Tibial artery (tissue), 4 donors: ENCODE data around the gene SV2B.
A peak's percentile ranks its signal among the peaks of the same experiment; 100 is the strongest.

Source experiments
- DNase-seq, 2 donors: peaks; one replicate each; pipeline ENCODE4 v3.0.0-alpha.2; 2019
- H3K27ac ChIP-seq, 2 donors: fragments of 200-600 bp; sonication (generic) in 1 of 2; 1 replicate in 1 of 2; 2 replicates in 1 of 2; pipeline ENCODE4 v1.5.1; 2018 to 2019; ENCODE audit warnings: mild to moderate bottlenecking in 1 of 2
- H3K27me3 ChIP-seq, 2 donors: fragments of 200-600 bp; sonication (generic) in 1 of 2; one replicate each; pipeline versions ENCODE4 v1.5.1 to v1.6.0; 2016 to 2019
- H3K36me3 ChIP-seq, 3 donors: fragments of 200-600 bp; sonication (generic) in 2 of 3; one replicate each; pipeline ENCODE4 v1.5.1; 2016 to 2019; ENCODE audit warnings: mild to moderate bottlenecking in 2 of 3
- H3K4me1 ChIP-seq, 4 donors: fragments of 200-600 bp; sonication (generic) in 2 of 4; 1 replicate in 3 of 4; 2 replicates in 1 of 4; pipeline ENCODE4 v1.5.1; 2016 to 2019
- H3K4me3 ChIP-seq, 2 donors: fragments of 200-600 bp; sonication (generic) in 1 of 2; 1 replicate in 1 of 2; 2 replicates in 1 of 2; pipeline ENCODE4 v1.5.1; 2018 to 2019; ENCODE audit warnings: mild to moderate bottlenecking in 2 of 2
- H3K9me3 ChIP-seq, 3 donors: fragments of 200-600 bp; sonication (generic) in 1 of 3; one replicate each; pipeline ENCODE4 v1.5.1; 2016 to 2019
- CTCF ChIP-seq, 2 experiments: fragments of 200-600 bp in 1 of 2; fragments of 450-650 bp in 1 of 2; IDR thresholded peaks; one replicate each; pipeline ENCODE4 v1.5.1; 2017 to 2019; ENCODE audit warnings: antibody characterized with exemption in 2 of 2, mild to moderate bottlenecking in 1 of 2, moderate library complexity in 1 of 2
- intact Hi-C: fragments of 100-400 bp; cut with DNase I; formaldehyde crosslinking; loops from one replicate; pipeline ENCODE4 v1.15.0; 2023; ENCODE audit warnings: low total_unique reads

SV2B gene

GRCh38 chr15:91294795-91295194, 194.7 kb downstream of the SV2B start:
- intact Hi-C loops: no loop called here
- no peak for DNase-seq
- Histone ChIP-seq H3K4me3 (no peak overlapping the region), H3K4me1 (no peaks in the 10 kb centered on the region), H3K36me3 (no peaks in the 10 kb centered on the region), H3K9me3 (no peaks in the 10 kb centered on the region), H3K27me3 (peaks cover 0 to 11% of the 10 kb centered on the region in 2 donors), H3K27ac (no peak overlapping the region)
- no peak for TF ChIP-seq CTCF (IDR thresholded peaks at IDR 0.05)

GRCh38 chr15:91298101-91298500, 198.0 kb downstream of the SV2B start:
- Histone ChIP-seq H3K4me3 (no peak overlapping the region), H3K27me3 (peaks cover 0 to 20% of the 10 kb centered on the region in 2 donors), H3K4me1 (peaks cover 0 to 3% (median 0%) of the 10 kb centered on the region in 4 donors), H3K36me3 (no peaks in the 10 kb centered on the region), H3K27ac (no peak overlapping the region), H3K9me3 (no peaks in the 10 kb centered on the region)
- TF ChIP-seq CTCF (IDR thresholded peaks at IDR 0.05): no peak
- no peak for DNase-seq
- intact Hi-C loops: no loop called here

GRCh38 chr15:91302588-91303439, 202.8 kb downstream of the SV2B start:
- H3K4me3 ChIP-seq: no peak overlapping the region
- no peak for DNase-seq
- H3K4me1 ChIP-seq: peaks cover 0 to 3% (median 0%) of the 10 kb centered on the region in 4 donors
- peaks cover 0 to 30% of the 10 kb centered on the region in 2 donors for H3K27me3 ChIP-seq
- no peaks in the 10 kb centered on the region for H3K36me3 ChIP-seq
- H3K9me3 ChIP-seq: no peaks in the 10 kb centered on the region
- intact Hi-C loops: loop anchor here (5.0 to 10.0 kb wide), 2 partner anchors 542 to 779 kb away; no protein-coding TSS in a partner anchor
- TF ChIP-seq CTCF (IDR thresholded peaks at IDR 0.05): peak; percentile 64 to 66
- H3K27ac ChIP-seq: no peak overlapping the region

GRCh38 chr15:91304210-91304609, 204.2 kb downstream of the SV2B start:
- no peak for DNase-seq
- H3K9me3 ChIP-seq: no peaks in the 10 kb centered on the region
- peaks cover 0 to 3% (median 0%) of the 10 kb centered on the region in 4 donors for H3K4me1 ChIP-seq
- H3K4me3 ChIP-seq: no peak overlapping the region
- intact Hi-C loops: loop anchor here (5.0 to 10.0 kb wide), 2 partner anchors 541 to 778 kb away; no protein-coding TSS in a partner anchor
- no peak for TF ChIP-seq CTCF (IDR thresholded peaks at IDR 0.05)
- no peaks in the 10 kb centered on the region for H3K36me3 ChIP-seq
- H3K27ac ChIP-seq: no peak overlapping the region
- H3K27me3 ChIP-seq: peaks cover 0 to 30% of the 10 kb centered on the region in 2 donors

GRCh38 chr15:91304786-91305185, 204.7 kb downstream of the SV2B start:
- no peaks in the 10 kb centered on the region for H3K36me3 ChIP-seq
- no peak for DNase-seq
- no peak overlapping the region for H3K27ac ChIP-seq
- no peak for TF ChIP-seq CTCF (IDR thresholded peaks at IDR 0.05)
- peaks cover 0 to 30% of the 10 kb centered on the region in 2 donors for H3K27me3 ChIP-seq
- no peak overlapping the region for H3K4me3 ChIP-seq
- intact Hi-C loops: loop anchor here (5.0 to 10.0 kb wide), 2 partner anchors 540 to 778 kb away; no protein-coding TSS in a partner anchor
- no peaks in the 10 kb centered on the region for H3K9me3 ChIP-seq
- H3K4me1 ChIP-seq: peaks cover 0 to 3% (median 0%) of the 10 kb centered on the region in 4 donors
